HK-2 (cell line): Measurements from ENCODE around the gene KCNMA1.

ENCODE experiments used
- DNase-seq: peaks from one replicate; pipeline ENCODE4 v3.0.0-alpha.2; 2018; ENCODE audit not compliant: unreplicated experiment

The KCNMA1 gene

GRCh38 chr10:77186936-77187335, 450.7 kb downstream of the KCNMA1 start:
- DNase-seq: no peak

- DNase-seq: no peak
These were observed 451.9 kb downstream of the KCNMA1 start for GRCh38 chr10:77185696-77186095.

- DNase-seq: no peak
These were observed 454.8 kb downstream of the KCNMA1 start for GRCh38 chr10:77182803-77183202.

- DNase-seq: peak; percentile 47
These were observed 456.8 kb downstream of the KCNMA1 start for GRCh38 chr10:77180794-77181193.

GRCh38 chr10:77180104-77180503, 457.5 kb downstream of the KCNMA1 start:
- DNase-seq: no peak

- DNase-seq: peak; percentile 74
These were observed 458.5 kb downstream of the KCNMA1 start for GRCh38 chr10:77179015-77179695.

GRCh38 chr10:77177589-77177988, 460.0 kb downstream of the KCNMA1 start:
- DNase-seq: no peak

- DNase-seq: no peak
These were observed 460.4 kb downstream of the KCNMA1 start for GRCh38 chr10:77177161-77177560.

GRCh38 chr10:77176232-77176631, 461.4 kb downstream of the KCNMA1 start:
- DNase-seq: no peak

GRCh38 chr10:77175631-77176222, 461.9 kb downstream of the KCNMA1 start:
- no peak for DNase-seq

- DNase-seq: peak; percentile 92
These were observed 463.8 kb downstream of the KCNMA1 start for GRCh38 chr10:77173615-77174461.

GRCh38 chr10:77172086-77172485, 465.5 kb downstream of the KCNMA1 start:
- no peak for DNase-seq

GRCh38 chr10:77168861-77169260, 468.7 kb downstream of the KCNMA1 start:
- no peak for DNase-seq

- no peak for DNase-seq
These were observed 469.4 kb downstream of the KCNMA1 start for GRCh38 chr10:77168161-77168560.

GRCh38 chr10:77165445-77166208, 472.0 kb downstream of the KCNMA1 start:
- DNase-seq: peak; percentile 65

GRCh38 chr10:77164616-77165311, 472.8 kb downstream of the KCNMA1 start:
- DNase-seq: no peak

- DNase-seq: peak; percentile 90
These were observed 473.8 kb downstream of the KCNMA1 start for GRCh38 chr10:77163670-77164348.

- DNase-seq: no peak
These were observed 474.9 kb downstream of the KCNMA1 start for GRCh38 chr10:77162697-77163096.

- DNase-seq: no peak
These were observed 476.9 kb downstream of the KCNMA1 start for GRCh38 chr10:77160679-77161078.

- DNase-seq: no peak
These were observed 478.0 kb downstream of the KCNMA1 start for GRCh38 chr10:77159538-77160110.
